ENCODE data around the gene TM4SF4.

The TM4SF4 gene

GRCh38 chr3:149455989-149456388 lies 18.5 kb upstream of the TM4SF4 start:
- no peak for DNase-seq

GRCh38 chr3:149459491-149460059 lies 14.9 kb upstream of the TM4SF4 start:
- no peak for DNase-seq

- no peak for DNase-seq
Measured at GRCh38 chr3:149460117-149460516, 14.4 kb upstream of the TM4SF4 start.

GRCh38 chr3:149462051-149462450 lies 12.4 kb upstream of the TM4SF4 start:
- DNase-seq: no peak

- no peak for DNase-seq
Measured at GRCh38 chr3:149462581-149463011, 11.9 kb upstream of the TM4SF4 start.

DNA sequence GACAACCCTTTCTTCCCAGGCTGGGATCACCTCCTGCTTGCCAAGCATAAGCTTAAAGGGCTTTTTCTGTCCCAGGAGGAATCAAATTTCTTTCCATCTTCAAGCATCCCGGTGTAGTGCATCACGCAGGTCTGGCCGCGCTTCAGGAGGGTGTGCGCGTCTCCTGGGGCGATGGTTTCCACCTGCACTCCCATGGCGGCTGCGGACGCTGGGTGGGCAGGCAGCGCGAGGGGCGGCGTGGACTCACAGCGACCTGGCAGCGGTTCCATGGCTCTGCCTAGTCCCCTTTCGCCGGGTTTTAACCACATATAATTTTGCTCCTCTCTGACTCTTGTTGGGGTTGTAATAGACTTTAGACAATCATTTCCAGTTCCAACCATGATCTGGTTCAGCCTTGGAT lies 10.6 kb upstream of the TM4SF4 start:
- no peak for DNase-seq

GRCh38 chr3:149464542-149465328 lies 9.8 kb upstream of the TM4SF4 start:
- no peak for DNase-seq

DNA sequence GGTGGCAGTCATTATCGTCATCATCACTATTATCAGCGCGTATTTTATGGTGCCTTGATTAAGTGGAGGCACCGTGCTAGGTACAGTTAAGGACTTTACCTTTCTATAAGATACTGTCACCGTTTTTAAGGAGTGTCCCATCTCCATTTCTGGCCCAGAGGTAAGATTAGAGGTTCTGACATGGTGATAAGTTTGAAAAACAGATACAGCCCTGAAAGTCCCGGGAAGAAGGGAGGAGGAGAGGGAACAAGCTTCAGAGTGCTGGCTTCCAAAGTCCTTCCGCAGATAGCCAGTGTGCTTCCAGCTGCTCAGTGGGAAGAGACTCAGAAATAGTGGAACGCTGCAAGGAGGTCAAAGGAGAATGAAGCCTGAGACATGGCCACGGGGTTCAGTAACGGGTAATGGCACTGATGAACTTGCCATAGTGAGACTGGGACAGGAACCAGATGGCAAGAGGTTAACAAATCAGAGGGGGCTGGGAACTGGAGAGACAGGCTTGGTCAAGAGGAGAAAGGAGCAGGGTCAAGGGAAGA lies 9.1 kb upstream of the TM4SF4 start:
- DNase-seq: no peak

DNA sequence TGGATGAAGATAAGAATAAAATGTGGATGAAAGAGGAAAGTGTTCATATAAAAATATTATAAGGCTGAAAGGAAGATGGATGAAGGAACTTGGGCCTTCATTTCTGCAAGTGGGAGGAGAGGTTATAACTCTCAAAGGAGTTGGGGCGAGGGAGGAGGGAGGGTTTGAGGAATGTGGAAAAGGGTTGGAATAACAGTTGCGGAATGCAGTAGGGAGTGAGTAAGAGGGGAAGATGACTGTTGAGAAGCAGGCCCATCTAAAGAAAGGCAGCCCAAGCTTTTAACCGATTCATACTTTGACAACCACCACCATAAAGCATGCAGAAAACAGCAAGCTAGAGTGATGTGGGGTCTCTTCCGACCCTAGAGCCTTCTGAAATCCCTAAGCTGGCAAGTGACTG lies 8.3 kb upstream of the TM4SF4 start:
- no peak for DNase-seq

DNA sequence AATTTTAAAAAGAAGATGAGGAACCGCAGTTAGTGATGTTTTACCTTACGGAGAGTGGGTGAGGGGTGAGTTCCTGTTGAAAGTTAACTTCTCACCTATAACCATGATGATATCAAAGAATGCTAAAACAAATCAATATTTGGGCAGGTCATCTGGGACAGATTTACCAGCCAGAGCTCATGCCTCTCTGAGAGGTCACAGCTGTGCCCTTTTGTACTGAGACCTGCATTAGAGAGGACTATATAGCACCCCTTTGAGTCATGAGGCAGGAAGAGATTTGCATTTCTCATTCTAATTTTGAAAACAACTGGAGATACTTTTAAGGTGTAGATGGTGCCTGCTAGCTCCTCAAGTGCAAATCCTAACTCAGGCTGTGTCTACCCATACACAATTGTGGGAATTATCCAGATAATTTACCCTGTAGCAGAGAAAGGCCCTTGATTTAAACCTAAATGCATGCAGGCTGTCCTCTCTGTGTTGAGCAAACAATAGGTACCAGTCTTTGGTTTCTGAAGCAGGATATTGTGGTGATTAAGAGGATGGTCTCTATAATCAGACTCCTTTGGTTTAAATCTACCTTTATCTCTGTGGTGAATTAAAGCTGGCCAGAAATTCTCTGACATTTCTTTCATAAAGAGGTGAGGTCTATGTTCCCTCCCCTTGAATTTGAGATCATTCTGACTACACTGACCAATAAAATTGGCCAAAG lies 5.8 kb upstream of the TM4SF4 start:
- no peak for DNase-seq

- DNase-seq: no peak
Measured at GRCh38 chr3:149470381-149470780, 4.1 kb upstream of the TM4SF4 start.

DNA sequence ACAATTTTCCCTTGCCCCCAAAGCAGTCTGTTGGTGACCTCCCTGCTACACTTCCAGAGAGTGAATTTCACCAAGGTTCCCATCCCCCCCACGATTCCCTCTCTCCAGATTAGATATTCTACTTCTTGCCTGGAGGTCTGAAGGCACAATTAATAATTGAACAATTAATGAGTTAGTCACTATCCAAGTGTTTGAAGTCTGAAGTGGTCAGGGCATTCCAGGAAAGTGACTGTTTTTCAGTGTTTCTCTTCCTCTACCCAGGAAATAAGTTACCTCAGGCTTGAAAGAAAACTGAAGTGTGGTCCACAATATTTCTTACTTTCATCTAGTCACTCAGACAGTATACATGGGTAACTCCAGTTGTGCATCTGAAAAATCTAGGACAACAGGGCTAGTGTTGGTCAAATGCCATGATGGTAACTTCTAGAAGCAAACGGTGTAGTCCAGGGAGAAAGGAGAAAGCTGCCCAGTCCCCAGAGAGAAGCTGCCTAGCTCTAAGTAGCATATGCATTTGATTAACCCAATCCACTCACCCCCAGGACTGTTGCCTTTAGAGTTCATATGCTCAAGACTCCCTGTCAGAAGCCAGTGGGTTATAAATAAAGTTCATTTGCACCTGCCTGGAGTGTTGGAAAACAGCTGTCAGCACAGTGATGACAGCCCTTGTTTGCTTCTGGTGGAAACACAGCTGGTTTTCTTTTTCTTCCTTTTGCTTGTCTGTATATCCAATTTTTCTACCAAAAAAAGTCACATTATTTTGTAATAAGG lies 2.3 kb upstream of the TM4SF4 start:
- no peak for DNase-seq

DNA sequence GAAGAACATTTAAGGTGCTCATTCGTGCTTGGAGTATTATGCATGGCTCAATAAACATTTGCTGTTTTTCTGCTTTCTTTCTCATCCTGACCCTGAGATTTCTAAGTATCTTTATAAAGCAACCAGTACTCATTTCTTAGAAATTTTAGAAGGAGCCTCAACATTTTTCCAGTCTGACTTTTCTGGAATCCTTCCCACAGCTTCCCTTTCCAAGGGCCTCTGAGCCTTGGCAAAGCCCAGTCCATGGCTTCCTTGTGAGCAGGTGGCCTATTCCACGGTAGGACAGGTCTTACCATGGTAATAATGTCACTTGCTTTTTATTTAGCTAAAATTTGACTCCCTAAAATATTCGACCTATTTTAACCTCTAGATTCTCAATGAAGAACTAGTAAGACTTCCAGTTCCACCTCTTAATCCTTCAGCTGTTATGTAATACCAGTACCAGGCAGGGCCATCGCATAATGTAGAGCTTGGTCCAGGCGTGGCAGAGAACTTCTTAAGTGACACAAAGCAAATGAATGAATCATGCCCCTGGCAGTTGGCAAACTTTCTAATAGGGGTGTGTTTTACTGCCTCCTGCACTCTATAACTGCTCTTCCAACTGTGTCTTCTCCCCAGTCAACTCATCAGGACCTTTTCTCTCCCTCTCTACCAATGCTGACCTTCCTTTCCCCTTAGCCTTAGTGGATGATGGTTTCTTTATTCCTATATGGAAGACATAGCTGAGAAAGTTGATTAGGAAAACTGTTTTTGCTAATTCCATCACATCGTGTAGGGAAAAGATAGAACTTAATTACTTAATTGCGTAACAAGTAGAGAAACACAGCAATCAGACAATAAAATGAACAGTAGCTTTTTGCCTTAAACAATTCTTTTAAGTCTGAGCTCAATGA lies 894 bp upstream of the TM4SF4 start:
- DNase-seq: no peak

DNA sequence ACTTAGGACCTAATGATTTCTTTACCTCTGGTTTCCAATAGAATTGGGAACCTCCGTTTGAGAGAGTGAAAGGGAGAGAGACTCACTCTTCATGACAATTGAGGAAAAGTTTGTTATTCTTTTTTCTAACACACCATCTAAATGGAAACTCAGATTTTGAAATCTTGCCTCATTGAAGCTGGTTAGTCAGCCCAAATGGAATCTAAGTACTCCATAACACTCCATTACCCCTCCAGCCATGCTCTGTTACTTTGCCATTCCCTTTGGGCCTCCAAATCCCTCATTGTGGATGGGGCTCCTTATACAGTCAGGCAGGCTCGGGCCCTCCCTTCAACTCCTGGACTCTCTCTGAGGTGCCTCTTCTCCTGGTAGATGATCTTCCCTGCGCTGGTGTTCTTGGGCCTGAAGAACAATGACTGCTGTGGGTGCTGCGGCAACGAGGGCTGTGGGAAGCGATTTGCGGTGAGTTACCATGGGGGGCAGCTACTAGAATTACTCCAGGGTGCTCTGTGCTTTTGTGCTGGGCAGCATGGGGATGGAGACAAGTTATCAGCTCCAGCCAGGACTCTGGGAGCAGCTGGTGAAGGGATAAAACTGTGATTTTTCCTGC lies 1.1 kb downstream of the TM4SF4 start:
- DNase-seq: no peak

GRCh38 chr3:149476225-149476624 lies 1.7 kb downstream of the TM4SF4 start:
- DNase-seq: no peak

GRCh38 chr3:149479621-149480325 lies 5.3 kb downstream of the TM4SF4 start:
- DNase-seq: no peak

DNA sequence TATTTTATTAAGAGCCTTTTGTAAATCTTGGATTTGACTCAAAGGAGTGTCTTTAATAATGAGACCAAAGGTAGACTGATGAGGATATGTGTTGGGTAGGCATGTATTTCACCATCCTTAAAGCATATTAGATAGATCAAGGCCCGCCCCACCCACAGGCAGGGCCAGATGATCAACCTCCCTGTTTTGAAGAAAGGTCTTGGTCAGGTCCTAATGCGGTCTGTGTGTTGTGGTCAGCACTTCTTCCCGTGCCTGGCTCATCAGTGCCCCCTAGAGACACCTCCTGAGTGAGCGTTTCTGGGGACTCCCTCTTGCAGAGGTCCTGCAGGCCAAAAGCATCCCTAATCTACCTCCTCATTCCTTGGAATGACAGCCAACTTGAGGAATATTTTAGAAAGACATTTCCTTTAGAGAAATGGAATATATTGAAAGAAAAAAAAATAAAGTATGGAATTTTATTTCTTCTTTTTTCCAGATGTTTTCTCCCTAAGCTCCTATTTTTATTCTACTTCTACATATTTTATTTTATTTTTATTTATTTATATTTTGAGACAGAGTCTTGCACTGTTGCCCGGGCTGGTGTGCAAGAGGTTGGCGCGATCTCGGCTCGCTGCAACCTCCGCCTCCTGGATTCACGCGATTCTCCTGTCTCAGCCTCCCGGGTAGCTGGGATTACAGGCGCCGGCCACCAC lies 6.0 kb downstream of the TM4SF4 start:
- DNase-seq: no peak

GRCh38 chr3:149481056-149481455 lies 6.6 kb downstream of the TM4SF4 start:
- DNase-seq: no peak

- DNase-seq: no peak
Measured at GRCh38 chr3:149481491-149481890, 7.0 kb downstream of the TM4SF4 start.

- no peak for DNase-seq
Measured at GRCh38 chr3:149486726-149487125, 12.2 kb downstream of the TM4SF4 start.
